Caco-2 (cell line): ENCODE results near the gene SURF4. TPM values are rescaled to one million over a fixed set of nuclear protein-coding genes. Genes with fewer than 3 reads are reported as not detected.
"Not testable (repeated sequence)": the region's sequence is repeated elsewhere in the genome, so short reads cannot be mapped to it uniquely, and the experiment has no call there.

ENCODE experiments used
- BruUV-seq: library from RNA; stranded (reverse); fragments of 400-500 nt; replicated peaks from 2 replicates; lab custom pipeline; 2021; lab: Mats Ljungman, UMichigan
- CTCF ChIA-PET: fragments of 300-600 bp; sonication (Branson Sonifier 250); formaldehyde crosslinking; loops from one replicate; lab custom pipeline; 2022; ENCODE audit warnings: antibody characterized with exemption; lab: Charles Lee
- POLR2A ChIA-PET: fragments of 300-600 bp; sonication (Branson Sonifier 250); formaldehyde crosslinking; loops from one replicate; lab custom pipeline; 2022; ENCODE audit warnings: antibody characterized with exemption; lab: Charles Lee
- DNase-seq, 2 experiments: peaks; one replicate each; pipeline versions ENCODE4 v3.0.0 to v3.0.0-alpha.2; 2020 to 2022
- H3K27me3 ChIP-seq: replicated peaks from 2 replicates; pipeline ENCODE4 v1.6.0; 2011; ENCODE audit warnings: low read length; ENCODE audit not compliant: control insufficient read depth, insufficient read depth
- H3K36me3 ChIP-seq: 2 replicates; pipeline ENCODE4 v1.5.1; 2011; ENCODE audit warnings: low read length; ENCODE audit not compliant: control insufficient read depth, insufficient read depth
- H3K4me1 ChIP-seq: fragments of 250-450 bp; sonication (Bioruptor Pico); 2 replicates; pipeline ENCODE4 v1.5.1; 2020; ENCODE audit warnings: mild to moderate bottlenecking
- H3K4me3 ChIP-seq: 2 replicates; pipeline ENCODE4 v1.5.1; 2011; ENCODE audit warnings: low read depth, mild to moderate bottlenecking, control low read depth, low read length
- H3K9me3 ChIP-seq: fragments of 250-450 bp; sonication (Bioruptor Pico); 2 replicates; pipeline ENCODE4 v1.5.1; 2020; ENCODE audit warnings: mild to moderate bottlenecking, moderate library complexity
- H3K27ac Mint-ChIP-seq: one replicate; pipeline ENCODE4 v1.8.0; 2022; ENCODE audit warnings: mixed read lengths; ENCODE audit not compliant: unreplicated experiment
- H3K27me3 Mint-ChIP-seq: one replicate; pipeline ENCODE4 v1.8.0; 2022; ENCODE audit warnings: mixed read lengths; ENCODE audit not compliant: insufficient read depth, unreplicated experiment
- H3K36me3 Mint-ChIP-seq: one replicate; pipeline ENCODE4 v1.8.0; 2022; ENCODE audit warnings: mild to moderate bottlenecking, mixed read lengths; ENCODE audit not compliant: insufficient read depth, unreplicated experiment
- H3K4me1 Mint-ChIP-seq: one replicate; pipeline ENCODE4 v1.8.0; 2022; ENCODE audit warnings: low read depth, mixed read lengths; ENCODE audit not compliant: unreplicated experiment
- H3K4me3 Mint-ChIP-seq: one replicate; pipeline ENCODE4 v1.8.0; 2022; ENCODE audit warnings: mild to moderate bottlenecking, moderate library complexity, mixed read lengths; ENCODE audit not compliant: unreplicated experiment
- H3K9me3 Mint-ChIP-seq: one replicate; pipeline ENCODE4 v1.8.0; 2022; ENCODE audit warnings: mixed read lengths; ENCODE audit not compliant: unreplicated experiment
- intact Hi-C: fragments of 100-400 bp; cut with micrococcal nuclease; formaldehyde crosslinking; loops from one replicate; pipeline ENCODE4 v1.10.0; 2022; ENCODE audit not compliant: unreplicated experiment
- total RNA-seq: library from RNA; stranded (reverse); gene quantifications from 2 replicates; pipeline ENCODE4 v1.2.3, GENCODE V29; 2022
- TF ChIP-seq, protein P1 (sequence below), 2 experiments: fragments of 200-600 bp in 1 of 2; IDR thresholded peaks; 1 replicate in 1 of 2; 2 replicates in 1 of 2; pipeline versions ENCODE4 v1.5.1 to v1.8.0; 2011 to 2022; ENCODE audit warnings: antibody characterized with exemption in 1 of 2, control low read depth in 1 of 2, inconsistent platforms in 1 of 2, low read depth in 1 of 2, low read length in 1 of 2, mild to moderate bottlenecking in 1 of 2, moderate library complexity in 1 of 2; ENCODE audit not compliant: insufficient read depth in 1 of 2, severe bottlenecking in 1 of 2, unreplicated experiment in 1 of 2

The SURF4 gene
- total RNA-seq, 1 experiment from 2014 or later = 239 TPM

DNA sequence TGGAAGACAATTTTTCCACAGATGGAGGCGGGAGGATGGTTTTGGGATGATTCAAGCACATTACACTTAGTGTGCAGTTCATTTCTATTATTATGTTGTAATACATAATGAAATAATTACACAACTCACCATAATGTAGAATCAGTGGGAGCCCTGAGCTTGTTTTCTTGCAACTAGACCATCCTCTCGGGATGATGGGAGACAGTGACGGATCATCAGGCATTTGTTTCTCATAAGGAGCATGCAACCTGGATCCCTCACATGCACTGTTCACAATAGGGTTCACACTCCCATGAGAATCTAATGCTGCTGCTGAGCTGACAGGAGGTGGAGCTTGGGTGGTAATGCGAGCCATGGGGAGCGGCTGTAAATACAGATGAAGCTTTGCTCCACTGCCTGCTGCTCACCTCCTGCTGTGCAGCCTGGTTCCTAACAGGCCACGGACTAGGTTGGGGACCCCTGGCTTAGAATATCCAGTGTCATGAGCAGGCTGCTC is 1.9 kb upstream of the SURF4 start:
- TF ChIP-seq, protein P1, sequence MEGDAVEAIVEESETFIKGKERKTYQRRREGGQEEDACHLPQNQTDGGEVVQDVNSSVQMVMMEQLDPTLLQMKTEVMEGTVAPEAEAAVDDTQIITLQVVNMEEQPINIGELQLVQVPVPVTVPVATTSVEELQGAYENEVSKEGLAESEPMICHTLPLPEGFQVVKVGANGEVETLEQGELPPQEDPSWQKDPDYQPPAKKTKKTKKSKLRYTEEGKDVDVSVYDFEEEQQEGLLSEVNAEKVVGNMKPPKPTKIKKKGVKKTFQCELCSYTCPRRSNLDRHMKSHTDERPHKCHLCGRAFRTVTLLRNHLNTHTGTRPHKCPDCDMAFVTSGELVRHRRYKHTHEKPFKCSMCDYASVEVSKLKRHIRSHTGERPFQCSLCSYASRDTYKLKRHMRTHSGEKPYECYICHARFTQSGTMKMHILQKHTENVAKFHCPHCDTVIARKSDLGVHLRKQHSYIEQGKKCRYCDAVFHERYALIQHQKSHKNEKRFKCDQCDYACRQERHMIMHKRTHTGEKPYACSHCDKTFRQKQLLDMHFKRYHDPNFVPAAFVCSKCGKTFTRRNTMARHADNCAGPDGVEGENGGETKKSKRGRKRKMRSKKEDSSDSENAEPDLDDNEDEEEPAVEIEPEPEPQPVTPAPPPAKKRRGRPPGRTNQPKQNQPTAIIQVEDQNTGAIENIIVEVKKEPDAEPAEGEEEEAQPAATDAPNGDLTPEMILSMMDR (IDR thresholded peaks at IDR 0.05; ENCODE audit: insufficient read depth in 1 of 2, low read depth in 1 of 2, low read length in 1 of 2, severe bottlenecking in 1 of 2, unreplicated experiment in 1 of 2) = no peak
- no peak for DNase-seq
- BruUV-seq = no TSS peak
- ChIA-PET POLR2A (interaction anchor here (0.6 to 1.0 kb wide), 3 partner anchors 9 to 82 kb away, joined by 3 to 9 read pairs (median 5); partner anchors contain the start of gene CACFD1), CTCF (interaction anchor here (0.6 to 0.9 kb wide), 2 partner anchors 20 to 189 kb away, joined by 3 read pairs; no protein-coding TSS in a partner anchor)
- Mint-ChIP-seq H3K27ac (no peak overlapping the region), H3K27me3 (no peaks in the 10 kb centered on the region), H3K36me3 (peaks cover 29% of the 10 kb centered on the region), H3K4me3 (no peak overlapping the region), H3K9me3 (no peaks in the 10 kb centered on the region), H3K4me1 (no peaks in the 10 kb centered on the region)
- Histone ChIP-seq H3K4me1 (peaks cover 6% of the 10 kb centered on the region; the same call in 1 of the 2 replicates), H3K4me3 (no peak overlapping the region), H3K27me3 (no peaks in the 10 kb centered on the region), H3K36me3 (0 out of 2 replicates have a peak, but pooled peaks cover 1% of the 10 kb centered on the region), H3K9me3 (no peaks in the 10 kb centered on the region)
- intact Hi-C loops = loop anchor here (2.0 kb wide), 1 partner anchor 21 kb away; the partner anchor contains the start of genes SURF1 and SURF2

DNA sequence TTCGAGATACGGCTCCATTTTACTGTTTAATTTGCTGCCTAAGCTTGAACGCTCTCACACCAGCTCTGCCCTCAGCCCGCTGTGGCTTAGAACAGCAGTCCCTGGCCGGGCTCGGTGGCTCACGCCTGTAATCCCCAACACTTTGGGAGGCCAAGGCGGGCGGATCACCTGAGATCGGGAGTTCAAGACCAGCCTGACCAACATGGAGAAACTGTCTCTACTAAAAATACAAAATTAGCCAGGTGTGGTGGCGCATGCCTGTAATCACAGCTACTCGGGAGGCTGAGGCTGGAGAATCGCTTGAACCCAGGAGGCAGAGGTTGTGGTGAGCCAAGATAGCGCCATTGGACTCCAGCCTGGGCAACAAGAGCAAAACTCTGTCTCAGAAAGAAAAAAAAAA is 1.4 kb upstream of the SURF4 start:
- not testable (repeated sequence) for BruUV-seq, H3K9me3 ChIP-seq, H3K4me1 Mint-ChIP-seq, H3K27ac Mint-ChIP-seq, H3K36me3 ChIP-seq, H3K27me3 ChIP-seq, H3K4me3 Mint-ChIP-seq, H3K4me3 ChIP-seq, DNase-seq, H3K4me1 ChIP-seq, H3K27me3 Mint-ChIP-seq, H3K9me3 Mint-ChIP-seq
- intact Hi-C loops = loop anchor here (2.0 kb wide), 1 partner anchor 20 kb away; the partner anchor contains the start of genes SURF1 and SURF2
- ChIA-PET POLR2A (interaction anchor here (1.0 kb wide), 1 partner anchor 15 kb away, joined by 9 read pairs; no protein-coding TSS in a partner anchor), CTCF (interaction anchor here (0.6 kb wide), 1 partner anchor 112 kb away, joined by 3 read pairs; no protein-coding TSS in a partner anchor)
- peaks cover 34% of the 10 kb centered on the region for H3K36me3 Mint-ChIP-seq

DNA sequence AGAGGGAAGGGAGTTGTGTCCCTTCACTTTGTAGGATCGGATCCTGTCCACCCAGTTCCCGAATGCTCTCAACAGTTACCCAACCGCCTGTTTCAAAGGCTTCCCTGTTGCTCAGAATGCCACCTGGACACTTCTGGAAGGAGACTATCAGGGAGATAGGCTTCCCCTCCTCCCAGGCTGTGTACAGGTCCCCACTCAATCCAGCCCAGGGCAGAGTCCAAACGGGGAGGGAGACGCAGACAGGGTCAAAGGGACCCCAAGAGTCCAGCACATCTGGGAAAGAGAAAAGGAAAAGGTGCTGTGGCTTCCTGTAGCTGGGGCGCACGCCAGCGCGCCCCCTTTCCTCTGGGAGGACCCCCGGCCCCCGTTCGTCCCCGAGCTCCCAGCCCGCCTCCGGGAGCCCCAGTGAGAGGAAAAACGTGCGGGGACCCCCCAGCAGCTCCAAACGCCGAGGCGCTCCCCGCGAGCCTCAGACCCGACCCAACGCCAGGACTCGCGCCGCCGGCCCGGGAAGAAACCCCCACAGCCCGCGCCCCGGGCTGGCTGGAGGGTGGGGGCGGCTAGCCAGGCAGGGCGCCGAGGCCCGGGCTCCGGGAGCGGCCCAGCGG is 640 bp downstream of the SURF4 start:
- peak overlapping the region; percentile 96 for H3K27ac Mint-ChIP-seq
- Histone ChIP-seq H3K27me3 (no peaks in the 10 kb centered on the region), H3K4me1 (peaks cover 6% of the 10 kb centered on the region; the same call in 1 of the 2 replicates), H3K4me3 (peak overlapping the region; percentile 58), H3K9me3 (no peaks in the 10 kb centered on the region), H3K36me3 (peaks cover 3% of the 10 kb centered on the region; the same call in 1 of the 2 replicates)
- no peaks in the 10 kb centered on the region for H3K27me3 Mint-ChIP-seq
- peak; percentile 76 to 88 for DNase-seq
- peaks cover 55% of the 10 kb centered on the region for H3K36me3 Mint-ChIP-seq
- peaks cover 15% of the 10 kb centered on the region for H3K4me1 Mint-ChIP-seq
- BruUV-seq = no TSS peak
- H3K4me3 Mint-ChIP-seq = peak overlapping the region; percentile 89
- ChIA-PET POLR2A (interaction anchor here (0.9 to 1.3 kb wide), 2 partner anchors 27 to 84 kb away, joined by 3 to 5 read pairs; partner anchors contain the start of genes CACFD1, MED22 and RPL7A), CTCF (interaction anchor here (0.9 kb wide), 1 partner anchor 84 kb away, joined by 4 read pairs; the partner anchor contains the start of gene CACFD1)
- no peaks in the 10 kb centered on the region for H3K9me3 Mint-ChIP-seq
- intact Hi-C loops = no loop called here
- TF ChIP-seq, protein P1 (IDR thresholded peaks at IDR 0.05; ENCODE audit: insufficient read depth in 1 of 2, low read depth in 1 of 2, low read length in 1 of 2, severe bottlenecking in 1 of 2, unreplicated experiment in 1 of 2) = peak in 1 of 2 experiments; percentile 20
